HG03558 (cell line): ENCODE data around the gene CCDC9B.

ENCODE experiments used
- ATAC-seq: cut with Tn5 transposase; IDR thresholded peaks from one replicate; pipeline ENCODE4 v1.9.1; 2021; ENCODE audit warnings: moderate number of reproducible peaks; ENCODE audit not compliant: unreplicated experiment; ENCODE audit errors: extremely low read depth

The CCDC9B gene

DNA sequence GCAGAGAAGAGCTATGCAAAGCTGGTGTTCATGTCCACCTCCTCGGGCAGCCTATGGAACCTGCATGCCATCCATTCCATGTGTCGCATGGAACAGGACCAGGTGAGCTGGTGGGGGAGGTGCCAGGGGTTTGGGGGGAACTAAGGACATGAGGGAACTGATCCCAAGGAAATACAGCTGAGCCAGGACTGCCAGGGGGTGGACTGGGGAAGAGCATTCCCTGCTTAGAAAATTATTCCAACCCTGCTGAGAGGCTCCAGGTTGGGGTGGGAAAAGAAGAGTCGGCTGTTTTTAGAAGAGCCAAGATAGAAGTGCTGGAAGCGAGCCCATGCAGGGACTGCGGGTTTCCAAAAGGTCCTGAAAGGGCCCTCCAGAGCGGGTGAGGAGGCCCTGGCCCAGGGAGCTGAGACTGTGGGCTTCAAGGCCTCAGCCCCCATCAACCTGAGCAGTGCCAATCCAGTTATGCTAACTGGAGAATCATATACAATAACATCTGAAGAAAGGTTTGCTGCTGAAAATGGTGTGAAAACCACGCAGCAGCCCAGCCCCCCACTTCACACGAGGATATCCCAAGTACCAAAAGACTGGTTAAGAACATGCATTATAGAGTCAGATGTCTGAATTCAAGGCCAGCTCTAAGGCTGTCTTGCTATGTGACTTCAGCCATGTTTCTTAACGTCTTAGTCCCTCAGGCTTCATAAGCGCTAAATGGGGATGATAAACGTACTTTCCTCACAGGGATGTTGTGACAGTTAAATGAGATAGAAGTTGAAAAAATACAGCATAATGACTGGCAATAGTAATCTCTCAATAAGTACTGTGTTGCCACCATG, 25.1 kb upstream of the CCDC9B start:
- ATAC-seq, result no peak

DNA sequence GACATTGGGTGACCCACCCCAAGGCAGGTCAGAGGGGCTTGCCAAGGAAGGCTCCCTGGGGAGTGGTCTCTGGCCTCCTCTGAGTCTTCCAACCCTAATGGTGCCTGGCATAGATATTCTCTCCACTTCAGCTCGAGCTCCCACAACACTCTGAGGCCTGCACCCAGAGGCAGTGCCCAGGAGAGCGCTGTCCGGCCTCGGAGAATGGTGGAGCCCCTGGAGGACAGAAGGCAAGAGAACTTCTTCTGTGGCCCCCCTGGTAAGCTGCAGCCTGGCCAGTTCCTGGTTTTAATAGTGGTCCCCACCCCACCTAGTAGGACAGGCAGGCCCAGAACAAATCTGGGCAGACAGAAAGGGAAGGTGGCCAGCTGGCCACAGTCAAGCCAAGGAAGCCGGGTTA, 24.3 kb upstream of the CCDC9B start:
- no peak for ATAC-seq

DNA sequence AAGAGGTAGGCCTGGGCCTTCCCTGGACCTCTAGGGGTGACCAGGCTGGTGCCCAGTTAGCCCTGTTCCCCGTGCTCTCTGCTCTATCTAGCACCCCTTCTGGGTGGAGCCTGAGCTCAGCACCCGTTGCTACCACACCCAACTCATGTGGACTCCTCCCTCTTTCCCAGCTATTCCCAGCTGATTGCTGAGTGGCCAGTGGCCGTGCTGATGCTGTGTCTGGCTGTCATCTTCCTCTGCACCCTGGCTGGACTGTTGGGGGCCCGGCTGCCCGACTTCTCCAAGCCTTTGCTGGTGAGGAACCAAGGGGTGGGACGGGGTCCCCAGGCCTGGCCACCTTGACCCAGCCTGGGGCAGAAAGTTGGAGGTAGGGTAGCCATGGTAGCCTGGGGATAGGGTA, 23.5 kb upstream of the CCDC9B start:
- ATAC-seq, result no peak

DNA sequence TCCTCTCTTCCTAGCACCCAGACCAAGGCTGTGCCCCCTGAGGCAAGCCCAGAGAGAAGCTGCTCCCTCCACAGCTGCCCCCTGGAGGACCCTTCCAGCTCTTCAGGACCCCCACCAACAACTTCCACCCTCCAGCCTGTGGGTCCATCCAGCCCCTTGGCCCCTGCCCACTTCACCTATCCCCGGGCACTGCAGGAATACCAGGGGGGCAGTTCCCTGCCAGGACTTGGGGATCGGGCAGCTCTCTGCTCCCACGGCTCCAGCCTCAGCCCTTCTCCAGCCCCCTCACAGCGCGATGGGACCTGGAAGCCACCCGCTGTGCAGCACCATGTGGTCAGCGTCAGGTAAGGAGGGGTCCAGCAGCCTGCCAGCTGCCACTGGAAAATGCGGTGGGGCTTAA, 22.9 kb upstream of the CCDC9B start:
- ATAC-seq, result no peak

DNA sequence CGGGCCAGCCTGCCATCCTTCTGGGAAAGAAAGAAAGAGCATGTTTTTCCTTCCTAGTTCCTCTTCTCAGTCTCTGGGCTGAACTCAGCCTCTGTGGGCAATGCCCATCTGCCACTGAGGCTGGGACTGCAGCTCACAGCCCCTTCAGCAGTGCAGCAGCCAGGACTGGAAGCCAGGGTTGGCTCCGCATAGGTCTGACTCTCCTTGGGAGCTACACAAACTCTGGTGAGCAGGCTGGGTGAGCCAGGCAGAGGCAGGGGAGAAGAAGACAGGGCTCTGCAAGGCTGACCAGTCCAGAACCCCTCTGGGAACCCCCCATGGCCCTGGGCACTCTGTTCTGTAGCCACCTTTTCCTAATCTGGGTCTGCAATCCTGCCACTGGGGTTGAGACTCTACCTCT, 20.9 kb upstream of the CCDC9B start:
- ATAC-seq, result no peak

DNA sequence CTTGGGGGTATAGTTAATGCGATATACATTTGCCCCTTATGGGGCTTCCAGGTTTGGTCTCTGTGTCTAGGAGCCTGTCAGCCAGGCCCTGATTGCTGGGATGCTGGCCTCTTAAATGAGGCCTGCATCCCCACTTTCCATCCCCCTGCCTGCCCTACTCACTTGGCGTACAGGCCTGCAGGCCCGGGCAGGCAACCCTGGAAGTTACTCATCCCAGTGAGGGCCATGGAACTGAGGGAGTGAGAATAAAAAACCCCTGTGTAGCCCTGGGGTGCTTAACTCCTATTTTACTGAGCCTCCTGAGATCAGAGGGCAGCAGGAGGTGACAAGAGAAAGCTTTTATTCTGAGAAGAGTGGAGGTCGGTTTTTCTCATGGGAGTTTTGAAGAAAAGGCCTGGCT, 19.3 kb upstream of the CCDC9B start:
- no peak for ATAC-seq

DNA sequence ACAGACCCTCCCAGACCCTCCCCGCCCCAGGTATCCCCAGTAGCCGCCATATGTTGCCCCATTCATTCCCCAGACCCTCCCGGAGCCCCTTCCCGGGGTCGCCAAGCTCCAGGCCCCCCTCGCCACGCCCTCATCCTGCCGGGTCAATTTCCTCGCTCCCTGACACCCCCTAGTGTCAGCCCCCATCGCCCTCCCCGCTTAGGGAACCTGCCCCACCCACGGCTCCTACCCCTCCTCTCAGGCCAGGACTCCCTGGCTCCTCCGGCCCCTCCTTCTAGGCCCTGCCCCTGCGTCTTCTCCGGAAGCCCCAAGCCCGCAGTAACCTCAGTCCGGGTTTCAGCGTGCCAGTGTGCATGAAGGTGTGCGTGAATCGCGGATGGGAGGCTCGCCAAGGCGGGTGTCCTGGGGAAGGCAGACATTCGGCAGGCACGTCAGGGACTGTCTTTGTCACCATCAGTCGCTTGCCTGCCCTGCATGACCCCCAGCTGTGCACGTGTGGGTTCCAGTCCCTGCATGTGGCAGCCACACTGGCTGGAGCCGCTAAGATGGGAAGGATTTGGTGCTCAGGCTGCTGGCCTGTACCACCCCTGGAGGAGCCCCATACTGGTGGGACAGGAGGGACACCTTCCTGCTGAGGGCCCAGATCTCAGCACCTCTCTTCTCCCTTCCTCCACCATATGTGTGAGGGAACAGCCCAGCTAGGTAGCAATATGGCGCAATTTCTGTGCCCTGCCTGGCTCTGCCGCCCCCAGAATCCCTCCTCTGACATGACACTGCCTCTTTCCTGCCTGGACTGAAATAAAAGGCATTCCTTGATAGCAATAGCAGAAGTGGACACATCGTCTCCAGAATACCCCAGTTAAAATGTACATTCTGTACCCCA, 18.0 kb upstream of the CCDC9B start:
- no peak for ATAC-seq

DNA sequence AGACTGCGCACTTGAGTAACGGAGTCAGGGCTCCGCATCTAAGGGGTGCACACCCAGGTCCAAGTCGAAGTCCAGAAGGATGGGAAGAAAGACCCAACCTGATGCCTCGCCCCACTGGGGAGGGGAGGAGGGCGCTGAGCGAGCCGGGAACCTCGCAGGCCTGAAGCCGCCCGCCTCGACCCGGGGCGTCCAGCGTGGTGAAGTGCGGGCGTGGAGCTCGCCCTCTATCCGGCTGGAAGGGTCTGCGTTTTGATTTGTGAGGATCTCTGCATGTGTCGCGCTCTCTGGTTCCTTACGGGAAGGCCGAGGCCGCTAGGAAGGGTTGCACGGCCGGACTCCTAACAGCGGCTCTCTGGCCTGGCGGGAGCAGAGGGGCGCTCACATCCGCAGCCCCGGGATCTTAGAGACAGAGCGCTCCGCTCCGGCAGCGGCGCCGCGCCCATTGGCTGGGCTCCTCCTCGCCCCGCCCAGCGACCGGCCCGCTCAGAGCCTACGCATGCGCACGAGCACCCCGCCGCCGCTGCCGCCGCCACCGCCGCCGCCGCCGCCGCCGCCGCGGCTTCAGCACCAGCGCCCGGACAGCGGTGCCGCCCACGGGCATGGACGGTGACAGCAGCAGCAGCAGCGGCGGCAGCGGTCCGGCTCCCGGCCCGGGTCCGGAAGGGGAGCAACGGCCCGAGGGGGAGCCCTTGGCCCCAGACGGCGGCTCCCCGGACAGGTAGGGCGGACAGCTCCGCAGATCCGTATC, 17.2 kb upstream of the CCDC9B start, which contains the start of gene DISP2:
Gene DISP2 (plus strand): TSS at position 497 of the 748 bp plus-strand sequence. CDS start 103 bp downstream, at position 600.
- ATAC-seq, result peak; percentile 53

DNA sequence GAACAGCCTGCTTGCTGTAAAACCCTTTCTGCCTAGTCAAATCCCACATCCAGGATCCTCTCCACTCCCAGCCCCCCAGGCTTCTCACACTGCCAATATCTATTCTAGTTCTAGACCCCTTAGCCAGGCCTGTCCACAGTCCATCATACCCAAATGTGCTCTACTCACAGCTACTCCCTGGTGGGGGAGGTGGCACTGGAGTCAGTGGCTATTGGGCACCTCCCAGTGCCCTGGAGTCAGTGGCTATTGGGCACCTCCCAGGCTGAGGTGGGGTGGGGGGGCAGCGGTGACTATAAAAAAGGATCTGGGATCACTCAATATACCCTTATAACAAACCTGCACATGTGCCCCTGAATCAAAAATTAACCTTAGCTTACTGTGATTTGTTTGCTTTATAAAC, 16.5 kb upstream of the CCDC9B start:
- ATAC-seq, result no peak

DNA sequence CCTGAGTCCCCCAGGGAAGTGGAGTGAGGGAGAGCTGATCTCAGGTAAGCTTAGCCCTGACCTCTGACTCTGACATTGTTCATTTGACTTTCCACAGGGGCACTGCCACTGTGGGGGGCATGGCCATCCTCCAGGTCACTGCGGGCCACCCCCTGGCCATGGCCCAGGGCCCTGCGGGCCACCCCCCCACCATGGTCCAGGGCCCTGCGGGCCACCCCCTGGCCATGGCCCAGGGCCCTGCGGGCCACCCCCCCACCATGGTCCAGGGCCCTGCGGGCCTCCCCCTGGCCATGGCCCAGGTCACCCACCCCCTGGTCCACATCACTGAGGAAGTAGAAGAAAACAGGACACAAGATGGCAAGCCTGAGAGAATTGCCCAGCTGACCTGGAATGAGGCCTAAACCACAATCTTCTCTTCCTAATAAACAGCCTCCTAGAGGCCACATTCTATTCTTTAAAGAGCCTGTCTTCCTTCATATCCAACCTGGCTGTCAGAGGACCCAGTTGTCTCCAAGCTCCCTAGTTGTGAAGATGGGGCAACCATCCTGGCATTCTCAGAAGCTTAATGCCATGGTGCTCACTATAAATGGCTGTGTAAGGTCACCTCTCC, 15.3 kb upstream of the CCDC9B start:
- ATAC-seq, result no peak

DNA sequence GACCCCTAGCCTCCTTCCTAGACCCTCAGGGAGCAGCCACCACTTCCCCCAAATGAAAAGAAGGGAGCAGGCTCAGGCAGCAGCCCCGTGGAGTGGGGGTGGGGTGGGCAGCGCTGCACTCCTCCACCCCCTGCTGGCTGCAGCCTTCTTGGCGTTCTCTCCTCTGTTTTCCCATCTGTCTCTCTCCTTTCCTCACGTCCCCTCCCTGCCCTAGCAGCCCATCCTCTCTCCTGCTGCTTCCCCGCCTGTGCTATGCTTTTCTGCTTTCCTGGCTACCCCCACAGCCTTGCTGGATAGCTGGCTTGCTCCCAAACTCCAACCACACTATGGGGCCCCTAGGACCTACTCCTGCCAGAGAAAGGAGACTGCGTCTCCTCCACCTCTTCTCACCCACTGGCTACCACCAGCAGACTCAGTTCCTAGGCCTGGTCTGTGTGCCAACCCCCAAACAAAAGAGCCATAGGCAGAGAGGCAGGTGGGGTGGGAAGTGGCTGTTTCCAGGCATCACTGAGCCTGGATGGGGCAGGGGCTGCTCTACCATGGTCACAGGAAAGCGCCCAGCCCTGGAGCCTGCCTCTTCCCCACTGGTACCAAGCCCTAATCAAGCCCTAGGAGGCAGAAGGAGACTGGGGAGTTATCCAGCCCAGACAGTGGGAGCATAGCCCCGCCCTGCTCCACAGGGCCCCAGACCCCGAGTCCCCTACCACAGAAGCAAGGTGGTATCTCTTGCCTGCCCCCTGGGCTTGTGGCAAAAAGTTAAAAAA, 13.9 kb upstream of the CCDC9B start:
- ATAC-seq, result no peak

DNA sequence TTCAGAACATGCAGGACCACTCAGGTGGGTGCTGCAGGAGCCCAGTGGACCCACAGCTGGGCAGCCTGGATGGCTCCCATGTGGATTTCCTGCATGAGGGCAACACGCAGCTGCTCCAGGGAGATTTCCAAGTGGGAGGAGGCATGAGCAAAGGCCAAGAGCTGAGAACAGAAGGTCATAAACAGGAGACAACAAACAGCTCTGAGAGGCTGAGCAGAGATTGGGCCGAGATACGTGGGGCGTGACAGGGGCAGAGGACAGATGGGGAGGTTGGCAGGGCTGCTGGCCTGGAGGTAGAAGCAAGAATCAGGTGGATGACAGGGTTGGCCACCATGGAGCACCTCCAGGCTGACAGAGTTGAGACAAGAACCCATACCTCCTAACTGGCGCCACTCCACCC, 13.0 kb upstream of the CCDC9B start:
- no peak for ATAC-seq

DNA sequence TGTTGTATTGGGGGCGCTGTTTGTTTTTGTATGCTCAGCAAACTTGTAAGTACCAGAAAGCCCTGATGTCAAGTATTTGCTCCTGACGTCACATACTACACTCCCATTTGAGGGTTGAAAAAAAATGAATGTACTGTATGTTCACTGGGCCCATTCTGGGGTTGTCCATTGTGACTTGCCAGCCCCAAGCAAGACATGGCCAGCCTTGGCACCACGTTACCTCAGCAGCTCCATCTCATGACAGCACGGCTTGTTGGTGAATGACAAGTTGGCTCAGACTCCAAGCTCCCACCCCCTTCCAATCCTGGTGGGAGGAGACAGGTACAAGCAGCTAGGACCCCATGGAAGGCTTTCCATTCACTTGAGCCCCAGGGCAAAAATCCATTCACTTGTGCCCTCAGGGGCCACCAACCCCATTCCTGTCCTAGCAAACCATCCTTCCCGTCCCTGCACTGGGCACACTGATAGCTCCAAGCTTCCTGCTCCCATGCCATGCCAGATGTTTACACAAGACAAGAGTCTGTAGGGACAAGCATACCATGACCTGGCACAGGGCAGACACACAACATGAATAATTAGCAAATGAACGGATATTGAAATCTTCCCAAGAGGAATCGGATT, 11.7 kb upstream of the CCDC9B start:
- no peak for ATAC-seq

DNA sequence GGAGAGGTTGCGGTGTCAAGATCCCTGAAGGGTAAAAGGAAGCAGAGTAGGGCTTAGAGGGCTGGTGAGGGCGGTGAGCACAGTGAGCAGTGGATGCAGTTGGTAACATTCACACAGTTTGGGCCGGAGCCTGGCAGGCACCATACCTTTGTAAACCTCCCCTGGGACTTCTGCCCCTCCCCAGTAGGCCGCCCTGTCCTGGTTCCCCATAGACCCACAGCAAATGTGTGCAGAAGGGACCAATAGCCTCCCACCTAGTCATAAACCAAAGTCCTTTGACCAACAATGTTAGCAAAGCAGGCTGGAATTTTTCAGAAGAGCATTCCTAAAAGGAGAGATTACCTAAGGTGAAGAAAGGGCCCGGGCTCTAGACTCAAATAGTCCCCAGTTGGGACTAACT, 8.4 kb upstream of the CCDC9B start:
- ATAC-seq, result no peak

DNA sequence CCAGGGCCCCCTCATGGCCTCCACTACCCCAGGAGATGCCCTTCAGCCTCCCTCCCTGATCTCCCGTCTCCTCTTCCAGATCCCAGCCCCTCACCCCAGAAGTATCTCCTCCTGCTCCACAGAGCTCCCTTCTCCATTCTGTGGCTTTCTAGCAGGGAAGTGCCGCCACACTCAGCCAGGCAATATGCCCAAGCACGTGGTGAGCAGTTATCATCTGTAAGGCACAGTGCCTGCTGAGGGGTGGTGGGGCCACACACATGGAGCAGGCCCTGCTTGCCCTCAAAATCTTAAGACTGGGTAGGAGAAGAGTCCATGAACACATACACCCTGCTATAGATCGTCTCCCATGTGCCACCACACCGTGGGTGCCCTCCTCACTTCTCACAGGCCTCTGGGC, 7.7 kb upstream of the CCDC9B start:
- no peak for ATAC-seq

DNA sequence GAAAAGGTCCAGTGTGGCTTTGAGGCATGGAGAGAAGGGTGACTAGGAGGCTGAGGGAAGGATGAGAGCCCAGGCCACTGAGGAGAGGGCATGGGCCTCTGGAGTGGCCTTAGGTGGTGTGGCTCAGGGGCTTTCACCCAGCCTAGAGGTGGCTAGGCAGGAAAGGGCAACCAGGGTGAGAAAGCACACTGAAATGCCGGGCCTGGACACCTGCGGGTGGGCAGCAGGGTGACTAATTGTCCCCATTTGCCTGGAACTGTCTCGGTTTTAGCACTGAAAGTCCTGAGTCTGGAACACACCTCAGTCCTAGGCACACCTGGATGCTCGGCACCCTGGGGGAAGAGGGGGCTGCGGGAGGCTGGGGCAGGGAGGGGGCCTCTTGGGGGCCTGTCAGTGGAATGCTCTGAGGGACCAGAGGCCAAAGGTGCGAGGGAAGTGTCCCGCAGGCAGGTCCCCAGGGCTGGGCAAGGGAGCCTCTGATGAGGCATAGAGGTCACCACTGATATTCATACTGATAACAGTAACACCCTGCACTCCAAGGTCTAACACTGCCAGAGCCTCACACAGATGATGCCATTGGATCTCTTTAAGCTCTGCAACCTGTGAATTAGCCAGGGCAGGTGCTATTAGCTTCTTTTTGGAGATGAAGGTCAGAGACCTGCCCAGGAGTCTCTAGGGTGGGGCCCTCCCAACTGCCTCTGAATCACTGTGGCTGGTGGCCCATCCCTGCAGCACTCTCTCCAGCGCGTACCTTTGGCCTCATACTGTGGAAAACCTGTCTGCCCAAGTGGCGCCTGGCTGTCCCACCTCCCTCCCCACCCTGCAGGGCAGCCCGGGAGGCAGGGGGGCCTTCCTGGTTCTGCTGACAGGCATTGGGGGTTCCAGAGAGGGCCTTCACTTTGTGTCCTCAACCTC, 7.1 kb upstream of the CCDC9B start:
- no peak for ATAC-seq

DNA sequence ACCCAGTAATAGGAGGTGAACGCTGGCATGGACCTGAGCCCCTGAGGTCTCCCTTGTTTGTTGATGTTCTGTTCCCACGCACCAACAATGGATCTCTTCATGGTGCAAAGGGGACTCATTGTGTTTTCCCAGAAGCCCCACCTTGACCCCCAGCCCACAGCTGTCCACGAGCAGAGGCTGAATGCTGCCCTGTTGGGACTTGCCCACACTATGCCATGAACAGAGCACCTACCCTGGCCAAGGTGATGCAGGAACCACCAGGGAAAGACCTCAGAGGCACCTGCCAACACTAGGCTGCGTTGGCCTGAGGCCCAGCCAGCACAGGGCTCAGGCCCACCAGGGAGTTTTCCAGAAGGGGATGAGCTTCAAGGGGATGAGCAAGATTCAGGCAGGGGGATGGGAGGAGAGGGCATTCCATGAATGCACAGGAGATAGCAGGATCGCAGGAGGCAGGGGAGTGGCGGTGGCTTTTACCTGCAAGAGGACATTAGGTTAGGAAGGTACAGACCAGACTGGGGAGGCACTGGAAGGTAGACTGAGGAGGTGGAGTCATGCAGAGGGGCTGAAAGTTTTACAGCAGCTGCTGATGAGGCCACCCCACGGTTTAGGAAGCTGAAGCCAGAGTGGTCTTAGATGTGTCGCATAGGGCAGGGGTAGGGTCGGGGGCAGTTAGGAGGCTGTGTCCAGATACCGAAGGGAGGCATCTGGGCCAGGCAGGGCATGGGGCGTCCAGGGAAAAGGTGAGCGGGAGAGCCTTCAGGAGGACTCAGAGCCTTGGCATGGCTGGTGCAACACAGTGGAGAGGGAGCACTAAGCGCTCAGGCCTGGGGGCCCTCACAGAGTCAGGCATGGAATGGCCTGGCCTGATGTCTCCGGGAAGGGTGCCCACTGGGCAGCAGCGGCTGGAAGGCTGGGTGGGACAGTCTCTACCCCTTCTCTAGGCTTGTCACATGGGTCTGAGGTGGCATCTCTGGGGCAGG, 6.1 kb upstream of the CCDC9B start:
- no peak for ATAC-seq
